ENCODE results near the gene SPAG8. TPM values are rescaled to one million over a fixed set of nuclear protein-coding genes. Genes with fewer than 3 reads are reported as not detected.

Gene SPAG8
- total RNA-seq, 1 experiment from 2014 or later: 0.98 TPM

GRCh38 chr9:35840881-35841644, 29.0 kb upstream of the SPAG8 start:
- DNase-seq (ENCODE audit: low read depth): no peak

GRCh38 chr9:35839926-35840325, 27.9 kb upstream of the SPAG8 start:
- no peak for DNase-seq (ENCODE audit: low read depth)

GRCh38 chr9:35836595-35836994, 24.5 kb upstream of the SPAG8 start:
- DNase-seq (ENCODE audit: low read depth): no peak

- no peak for DNase-seq (ENCODE audit: low read depth)
Observed at GRCh38 chr9:35835766-35836165, 23.7 kb upstream of the SPAG8 start.

GRCh38 chr9:35835216-35835632, 23.2 kb upstream of the SPAG8 start:
- DNase-seq (ENCODE audit: low read depth): no peak

GRCh38 chr9:35834260-35835215, 22.5 kb upstream of the SPAG8 start:
- no peak for DNase-seq (ENCODE audit: low read depth)

GRCh38 chr9:35832814-35833213, 20.8 kb upstream of the SPAG8 start:
- DNase-seq (ENCODE audit: low read depth): no peak

GRCh38 chr9:35831040-35831439, 19.0 kb upstream of the SPAG8 start:
- DNase-seq (ENCODE audit: low read depth): no peak

GRCh38 chr9:35829764-35830096, 17.7 kb upstream of the SPAG8 start:
- no peak for DNase-seq (ENCODE audit: low read depth)

- DNase-seq (ENCODE audit: low read depth): peak; percentile 85
Observed at GRCh38 chr9:35829084-35829763, 17.2 kb upstream of the SPAG8 start, which contains the start of gene TMEM8B. TMEM8B (plus strand) TSS chr9:35829228; CDS start chr9:35829448, 220 bp downstream.

- DNase-seq (ENCODE audit: low read depth): no peak
Observed at GRCh38 chr9:35828716-35829083, 16.6 kb upstream of the SPAG8 start, which contains the start of gene FAM221B. FAM221B (minus strand) TSS chr9:35828732; CDS start chr9:35826161, 2,571 bp downstream.

- peak; percentile 81 for DNase-seq (ENCODE audit: low read depth)
Observed at GRCh38 chr9:35827486-35827885, 15.4 kb upstream of the SPAG8 start.

GRCh38 chr9:35826071-35826701, 14.1 kb upstream of the SPAG8 start:
- DNase-seq (ENCODE audit: low read depth): peak; percentile 79

GRCh38 chr9:35822926-35823325, 10.9 kb upstream of the SPAG8 start:
- no peak for DNase-seq (ENCODE audit: low read depth)

- DNase-seq (ENCODE audit: low read depth): peak; percentile 77
Observed at GRCh38 chr9:35820076-35820475, 8.0 kb upstream of the SPAG8 start.

- DNase-seq (ENCODE audit: low read depth): no peak
Observed at GRCh38 chr9:35818341-35818740, 6.3 kb upstream of the SPAG8 start.

- peak; percentile 30 for DNase-seq (ENCODE audit: low read depth)
Observed at GRCh38 chr9:35816708-35817107, 4.6 kb upstream of the SPAG8 start.

- DNase-seq (ENCODE audit: low read depth): peak; percentile 100
Observed at GRCh38 chr9:35814841-35815543, 2.9 kb upstream of the SPAG8 start, which contains the start of gene HINT2. HINT2 (minus strand) TSS chr9:35815042; CDS start chr9:35814979, 63 bp downstream.

- DNase-seq (ENCODE audit: low read depth): peak; percentile 78
Observed at GRCh38 chr9:35814106-35814840, 2.2 kb upstream of the SPAG8 start.
